Naive thymus-derived CD8-positive, alpha-beta T cell (primary cell): Measurements from ENCODE around the gene GTF3A. TPM values are rescaled to one million over a fixed set of nuclear protein-coding genes. Genes with fewer than 3 reads are reported as not detected.
A peak's percentile ranks its signal among the peaks of the same experiment; 100 is the strongest.

ENCODE experiments used
- ATAC-seq, 2 donors: fragments of 150-1000 bp; cut with Tn5 transposase in 1 of 2; sonication (Bioruptor Pico), chemical (Tn5 transposase) in 1 of 2; 1 replicate in 1 of 2; 2 replicates in 1 of 2; pipeline ENCODE4 v1.10.0; 2021; ENCODE audit warnings: mild to moderate bottlenecking in 2 of 2, moderate library complexity in 2 of 2
- POLR2A ChIA-PET: fragments of 350-600 bp; sonication (Branson Sonifier 250); formaldehyde crosslinking; loops from one replicate; lab custom pipeline; 2021; ENCODE audit warnings: antibody characterized with exemption; lab: Charles Lee
- DNase-seq, 10 donors: peaks; one replicate each; pipeline versions ENCODE4 v3.0.0 to v3.0.0-alpha.2; 2020 to 2022
- H3K27ac Mint-ChIP-seq, 10 donors: one replicate each; pipeline ENCODE4 v1.8.0; 2020 to 2022; ENCODE audit warnings: mild to moderate bottlenecking in 10 of 10, mixed read lengths in 10 of 10, moderate library complexity in 4 of 10, inconsistent platforms in 1 of 10
- H3K27me3 Mint-ChIP-seq, 5 donors: one replicate each; pipeline ENCODE4 v1.8.0; 2021 to 2022; ENCODE audit warnings: mixed read lengths in 5 of 5
- H3K36me3 Mint-ChIP-seq, 3 donors: one replicate each; pipeline ENCODE4 v1.8.0; 2020 to 2022; ENCODE audit warnings: mixed read lengths in 3 of 3, mild to moderate bottlenecking in 2 of 3, inconsistent platforms in 1 of 3
- H3K4me1 Mint-ChIP-seq, 4 donors: one replicate each; pipeline ENCODE4 v1.8.0; 2021 to 2022; ENCODE audit warnings: mixed read lengths in 4 of 4
- H3K4me3 Mint-ChIP-seq, 10 donors: one replicate each; pipeline ENCODE4 v1.8.0; 2020 to 2022; ENCODE audit warnings: mild to moderate bottlenecking in 10 of 10, mixed read lengths in 10 of 10, moderate library complexity in 6 of 10, inconsistent platforms in 1 of 10
- H3K9me3 Mint-ChIP-seq, 9 donors: one replicate each; pipeline ENCODE4 v1.8.0; 2020 to 2022; ENCODE audit warnings: mixed read lengths in 9 of 9, mild to moderate bottlenecking in 3 of 9, inconsistent platforms in 1 of 9, moderate library complexity in 1 of 9
- polyA plus RNA-seq, 3 donors: library from polyadenylated mRNA; unstranded; fragments of 300-500 nt; fragmentation: Illumina TruSeq; gene quantifications; one replicate each; pipeline ENCODE4 v1.2.3, GENCODE V29; 2021
- total RNA-seq, 8 experiments: library from RNA in 2 of 8; stranded (reverse) in 2 of 8; gene quantifications; one replicate each; pipeline ENCODE4 v1.2.3 and lab custom pipeline; 2021 to 2026

GTF3A gene
- total and polyA plus RNA-seq, 5 experiments from 2014 or later = 238 to 534 (median 406) TPM

- peaks cover 20 to 93% (median 35%) of the 10 kb centered on the region in 3 donors for H3K36me3 Mint-ChIP-seq
- DNase-seq (peak in 3 of 10 donors; percentile 27 to 36 (median 28)), ATAC-seq (peak; percentile 56 to 93)
- POLR2A ChIA-PET = interaction anchor here (0.7 to 2.8 kb wide), 8 partner anchors 9 to 206 kb away, joined by 3 to 22 read pairs (median 4); partner anchors contain the start of gene MTIF3
- H3K4me3 Mint-ChIP-seq = peak overlapping the region in 9 of 10 donors; percentile 9 to 66 (median 48)
- H3K27ac Mint-ChIP-seq = peak overlapping the region; percentile 51 to 90 (median 86)
- no peaks in the 10 kb centered on the region for H3K27me3 Mint-ChIP-seq
- no peaks in the 10 kb centered on the region for H3K9me3 Mint-ChIP-seq
- H3K4me1 Mint-ChIP-seq = peaks cover 18 to 58% (median 53%) of the 10 kb centered on the region in 4 donors
Measured at GRCh38 chr13:27432611-27433210, 8.3 kb downstream of the GTF3A start.

GRCh38 chr13:27437126-27437525 is 12.7 kb downstream of the GTF3A start:
- POLR2A ChIA-PET = interaction anchor here (0.7 to 4.2 kb wide), 3 partner anchors 11 to 880 kb away, joined by 4 to 19 read pairs (median 7); partner anchors contain the start of genes GTF3A and WASF3
- no peak for DNase-seq
- Mint-ChIP-seq H3K27ac (peak overlapping the region in 9 of 10 donors; percentile 22 to 83 (median 65)), H3K4me1 (peaks cover 30 to 59% (median 53%) of the 10 kb centered on the region in 4 donors), H3K4me3 (no peak overlapping the region), H3K36me3 (peaks cover 7 to 79% (median 19%) of the 10 kb centered on the region in 3 donors), H3K9me3 (no peaks in the 10 kb centered on the region), H3K27me3 (no peaks in the 10 kb centered on the region)
- ATAC-seq = no peak

- H3K27me3 Mint-ChIP-seq = no peaks in the 10 kb centered on the region
- peaks cover 7 to 58% (median 9%) of the 10 kb centered on the region in 3 donors for H3K36me3 Mint-ChIP-seq
- DNase-seq (no peak), ATAC-seq (no peak)
- H3K4me1 Mint-ChIP-seq = peaks cover 33 to 57% (median 47%) of the 10 kb centered on the region in 4 donors
- H3K9me3 Mint-ChIP-seq = no peaks in the 10 kb centered on the region
- H3K27ac Mint-ChIP-seq = peak overlapping the region; percentile 53 to 94 (median 86)
- POLR2A ChIA-PET = interaction anchor here (0.7 to 4.2 kb wide), 3 partner anchors 11 to 15 kb away, joined by 3 to 19 read pairs (median 8); partner anchors contain the start of gene GTF3A
- H3K4me3 Mint-ChIP-seq = peak overlapping the region in 8 of 10 donors; percentile 20 to 78 (median 30)
Measured at GRCh38 chr13:27440408-27440807, 16.0 kb downstream of the GTF3A start.

- peak in 7 of 10 donors; percentile 27 to 43 (median 35) for DNase-seq
- POLR2A ChIA-PET = interaction anchor here (0.6 to 15.6 kb wide), 4 partner anchors 8 to 16 kb away, joined by 3 to 515 read pairs (median 4); partner anchors contain the start of genes GTF3A and MTIF3
- Mint-ChIP-seq H3K4me3 (peak overlapping the region; percentile 58 to 89 (median 78)), H3K36me3 (peaks cover 6 to 47% (median 6%) of the 10 kb centered on the region in 3 donors), H3K27me3 (no peaks in the 10 kb centered on the region), H3K27ac (peak overlapping the region; percentile 83 to 95 (median 91)), H3K4me1 (peaks cover 37 to 68% (median 62%) of the 10 kb centered on the region in 4 donors), H3K9me3 (no peaks in the 10 kb centered on the region)
- peak; percentile 57 to 70 for ATAC-seq
Measured at GRCh38 chr13:27442071-27442647, 17.7 kb downstream of the GTF3A start.

- POLR2A ChIA-PET = interaction anchor here (1.3 to 15.6 kb wide), 2 partner anchors 11 to 16 kb away, joined by 4 to 515 read pairs; partner anchors contain the start of gene GTF3A
- H3K4me3 Mint-ChIP-seq = peak overlapping the region; percentile 58 to 89 (median 78)
- H3K4me1 Mint-ChIP-seq = peaks cover 38 to 75% (median 63%) of the 10 kb centered on the region in 4 donors
- DNase-seq (no peak), ATAC-seq (peak; percentile 11 to 18)
- no peaks in the 10 kb centered on the region for H3K27me3 Mint-ChIP-seq
- no peaks in the 10 kb centered on the region for H3K9me3 Mint-ChIP-seq
- peak overlapping the region; percentile 83 to 95 (median 91) for H3K27ac Mint-ChIP-seq
- peaks cover 0 to 40% (median 4%) of the 10 kb centered on the region in 3 donors for H3K36me3 Mint-ChIP-seq
Measured at GRCh38 chr13:27442797-27443196, 18.4 kb downstream of the GTF3A start.

GRCh38 chr13:27446986-27447583 is 22.7 kb downstream of the GTF3A start:
- H3K27ac Mint-ChIP-seq = peak overlapping the region; percentile 86 to 98 (median 96)
- H3K27me3 Mint-ChIP-seq = peaks cover 0 to 2% (median 0%) of the 10 kb centered on the region in 5 donors
- POLR2A ChIA-PET = interaction anchor here (0.6 to 15.6 kb wide), 6 partner anchors 8 to 173 kb away, joined by 3 to 515 read pairs (median 7); partner anchors contain the start of genes GTF3A and LNX2
- peaks cover 37 to 82% (median 64%) of the 10 kb centered on the region in 4 donors for H3K4me1 Mint-ChIP-seq
- no peaks in the 10 kb centered on the region for H3K9me3 Mint-ChIP-seq
- ATAC-seq (no peak), DNase-seq (peak in 3 of 10 donors; percentile 27 to 47 (median 43))
- peak overlapping the region; percentile 57 to 86 (median 71) for H3K4me3 Mint-ChIP-seq
- peaks cover 0 to 13% (median 0%) of the 10 kb centered on the region in 3 donors for H3K36me3 Mint-ChIP-seq

- H3K4me1 Mint-ChIP-seq = peaks cover 30 to 73% (median 56%) of the 10 kb centered on the region in 4 donors
- POLR2A ChIA-PET = interaction anchor here (0.8 to 15.6 kb wide), 5 partner anchors 10 to 173 kb away, joined by 3 to 515 read pairs (median 12); partner anchors contain the start of genes GTF3A, LNX2 and POLR1D
Measured at GRCh38 chr13:27448308-27448707, 23.9 kb downstream of the GTF3A start.

GRCh38 chr13:27449081-27449603 is 24.7 kb downstream of the GTF3A start:
- POLR2A ChIA-PET = interaction anchor here (1.2 to 15.6 kb wide), 6 partner anchors 17 to 339 kb away, joined by 3 to 515 read pairs (median 17); partner anchors contain the start of genes GTF3A, LNX2 and POLR1D
- no peak for DNase-seq
- peak overlapping the region; percentile 86 to 98 (median 95) for H3K4me3 Mint-ChIP-seq
- no peaks in the 10 kb centered on the region for H3K9me3 Mint-ChIP-seq
- H3K36me3 Mint-ChIP-seq = peaks cover 0 to 5% (median 0%) of the 10 kb centered on the region in 3 donors
- ATAC-seq = no peak
- H3K4me1 Mint-ChIP-seq = peaks cover 30 to 75% (median 58%) of the 10 kb centered on the region in 4 donors
- H3K27me3 Mint-ChIP-seq = peaks cover 0 to 2% (median 0%) of the 10 kb centered on the region in 5 donors
- peak overlapping the region; percentile 95 to 99 (median 98) for H3K27ac Mint-ChIP-seq

More at GRCh38 chr13:27448308-27448707, 23.9 kb downstream of the GTF3A start:
- Mint-ChIP-seq H3K36me3 (peaks cover 0 to 8% (median 0%) of the 10 kb centered on the region in 3 donors), H3K4me3 (peak overlapping the region in 9 of 10 donors; percentile 55 to 98 (median 87)), H3K27me3 (peaks cover 0 to 2% (median 0%) of the 10 kb centered on the region in 5 donors), H3K27ac (peak overlapping the region; percentile 79 to 99 (median 96)), H3K9me3 (no peaks in the 10 kb centered on the region)
- ATAC-seq (no peak), DNase-seq (no peak)

GRCh38 chr13:27449936-27450828 is 25.8 kb downstream of the GTF3A start, which contains the start of gene MTIF3:
Gene MTIF3 (minus strand): TSS chr13:27450564. CDS start chr13:27440448, 10,116 bp downstream.
- DNase-seq (peak; percentile 91 to 99 (median 98)), ATAC-seq (peak; percentile 80)
- peak within 1 kb of the TSS; percentile 95 to 99 (median 98) for H3K27ac Mint-ChIP-seq
- H3K36me3 Mint-ChIP-seq = peaks cover 0 to 2% (median 0%) of the 10 kb centered on the region in 3 donors
- POLR2A ChIA-PET = interaction anchor here (0.7 to 15.6 kb wide), 13 partner anchors 8 to 689 kb away, joined by 3 to 515 read pairs (median 4); partner anchors contain the start of genes GTF3A, LNX2 and POLR1D
- H3K9me3 Mint-ChIP-seq = no peaks in the 10 kb centered on the region
- peak within 1 kb of the TSS; percentile 86 to 98 (median 95) for H3K4me3 Mint-ChIP-seq
- H3K27me3 Mint-ChIP-seq = peaks cover 0 to 2% (median 0%) of the 10 kb centered on the region in 5 donors
- H3K4me1 Mint-ChIP-seq = peaks cover 27 to 75% (median 60%) of the 10 kb centered on the region in 4 donors

GRCh38 chr13:27450921-27451471 is 26.6 kb downstream of the GTF3A start:
- POLR2A ChIA-PET = interaction anchor here (0.9 to 15.6 kb wide), 9 partner anchors 15 to 688 kb away, joined by 3 to 515 read pairs (median 6); partner anchors contain the start of genes GTF3A, LNX2 and POLR1D
- Mint-ChIP-seq H3K27ac (peak overlapping the region; percentile 95 to 99 (median 98)), H3K4me3 (peak overlapping the region; percentile 86 to 98 (median 95)), H3K27me3 (peaks cover 0 to 2% (median 0%) of the 10 kb centered on the region in 5 donors), H3K9me3 (no peaks in the 10 kb centered on the region), H3K4me1 (peaks cover 27 to 75% (median 61%) of the 10 kb centered on the region in 4 donors), H3K36me3 (peaks cover 0 to 2% (median 0%) of the 10 kb centered on the region in 3 donors)
- ATAC-seq = peak; percentile 3 to 12
- DNase-seq = peak in 3 of 10 donors; percentile 27 to 66 (median 40)
